ENCODE results near the gene GABRD. TPM values are rescaled to one million over a fixed set of nuclear protein-coding genes. Genes with fewer than 3 reads are reported as not detected.

Gene GABRD
- total and polyA plus RNA-seq, 7 donors, result 0.05 to 0.66 (median 0.35) TPM; not detected in 3

GRCh38 chr1:2072109-2072806, 53.1 kb downstream of the GABRD start:
- Histone ChIP-seq H3K4me3 (no peak overlapping the region), H3K36me3 (ENCODE audit: insufficient read depth in 1 of 2, low read depth in 1 of 2) (no peaks in the 10 kb centered on the region), H3K27ac (no peak overlapping the region), H3K9me3 (no peaks in the 10 kb centered on the region), H3K27me3 (ENCODE audit: insufficient read depth in 3 of 3, low read length in 2 of 3) (peaks cover 0 to 69% (median 26%) of the 10 kb centered on the region in 3 donors), H3K4me1 (no peaks in the 10 kb centered on the region)
- TF ChIP-seq, protein P1, sequence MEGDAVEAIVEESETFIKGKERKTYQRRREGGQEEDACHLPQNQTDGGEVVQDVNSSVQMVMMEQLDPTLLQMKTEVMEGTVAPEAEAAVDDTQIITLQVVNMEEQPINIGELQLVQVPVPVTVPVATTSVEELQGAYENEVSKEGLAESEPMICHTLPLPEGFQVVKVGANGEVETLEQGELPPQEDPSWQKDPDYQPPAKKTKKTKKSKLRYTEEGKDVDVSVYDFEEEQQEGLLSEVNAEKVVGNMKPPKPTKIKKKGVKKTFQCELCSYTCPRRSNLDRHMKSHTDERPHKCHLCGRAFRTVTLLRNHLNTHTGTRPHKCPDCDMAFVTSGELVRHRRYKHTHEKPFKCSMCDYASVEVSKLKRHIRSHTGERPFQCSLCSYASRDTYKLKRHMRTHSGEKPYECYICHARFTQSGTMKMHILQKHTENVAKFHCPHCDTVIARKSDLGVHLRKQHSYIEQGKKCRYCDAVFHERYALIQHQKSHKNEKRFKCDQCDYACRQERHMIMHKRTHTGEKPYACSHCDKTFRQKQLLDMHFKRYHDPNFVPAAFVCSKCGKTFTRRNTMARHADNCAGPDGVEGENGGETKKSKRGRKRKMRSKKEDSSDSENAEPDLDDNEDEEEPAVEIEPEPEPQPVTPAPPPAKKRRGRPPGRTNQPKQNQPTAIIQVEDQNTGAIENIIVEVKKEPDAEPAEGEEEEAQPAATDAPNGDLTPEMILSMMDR (IDR thresholded peaks at IDR 0.05), result no peak
- intact Hi-C loops (cut with DNase I), result no loop called here
- ATAC-seq, result no peak
- WGBS, 3 donors, result 50 to 60% (median 57%) methylated on average over 25 of the region's 25 CpGs
- no peak for DNase-seq

DNA sequence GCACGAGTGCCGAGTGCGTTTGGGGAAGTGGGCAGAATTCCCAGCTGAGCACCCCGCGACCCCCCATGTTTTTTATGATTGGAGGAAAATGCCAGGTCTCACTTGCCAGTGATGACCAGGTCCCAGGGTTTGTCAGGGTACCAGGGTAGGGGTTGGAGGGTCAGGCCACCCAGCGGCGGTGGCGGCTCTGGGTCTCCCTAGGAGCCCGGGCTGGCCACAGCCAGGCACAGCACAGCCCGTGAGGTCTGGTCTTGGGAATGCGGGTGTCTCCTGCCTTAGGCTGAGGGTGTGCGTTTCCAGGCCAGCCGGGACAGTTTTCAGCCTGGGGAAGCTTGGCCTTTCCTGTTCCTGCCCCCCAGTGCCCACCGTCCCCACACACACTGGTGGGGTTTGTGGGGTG, 53.7 kb downstream of the GABRD start:
- no peak for ATAC-seq
- 76 to 87% (median 78%) methylated on average over 12 to 14 of the region's 14 CpGs for WGBS, 3 donors
- peaks cover 0 to 73% (median 25%) of the 10 kb centered on the region in 3 donors for H3K27me3 ChIP-seq (ENCODE audit: insufficient read depth in 3 of 3, low read length in 2 of 3)

DNA sequence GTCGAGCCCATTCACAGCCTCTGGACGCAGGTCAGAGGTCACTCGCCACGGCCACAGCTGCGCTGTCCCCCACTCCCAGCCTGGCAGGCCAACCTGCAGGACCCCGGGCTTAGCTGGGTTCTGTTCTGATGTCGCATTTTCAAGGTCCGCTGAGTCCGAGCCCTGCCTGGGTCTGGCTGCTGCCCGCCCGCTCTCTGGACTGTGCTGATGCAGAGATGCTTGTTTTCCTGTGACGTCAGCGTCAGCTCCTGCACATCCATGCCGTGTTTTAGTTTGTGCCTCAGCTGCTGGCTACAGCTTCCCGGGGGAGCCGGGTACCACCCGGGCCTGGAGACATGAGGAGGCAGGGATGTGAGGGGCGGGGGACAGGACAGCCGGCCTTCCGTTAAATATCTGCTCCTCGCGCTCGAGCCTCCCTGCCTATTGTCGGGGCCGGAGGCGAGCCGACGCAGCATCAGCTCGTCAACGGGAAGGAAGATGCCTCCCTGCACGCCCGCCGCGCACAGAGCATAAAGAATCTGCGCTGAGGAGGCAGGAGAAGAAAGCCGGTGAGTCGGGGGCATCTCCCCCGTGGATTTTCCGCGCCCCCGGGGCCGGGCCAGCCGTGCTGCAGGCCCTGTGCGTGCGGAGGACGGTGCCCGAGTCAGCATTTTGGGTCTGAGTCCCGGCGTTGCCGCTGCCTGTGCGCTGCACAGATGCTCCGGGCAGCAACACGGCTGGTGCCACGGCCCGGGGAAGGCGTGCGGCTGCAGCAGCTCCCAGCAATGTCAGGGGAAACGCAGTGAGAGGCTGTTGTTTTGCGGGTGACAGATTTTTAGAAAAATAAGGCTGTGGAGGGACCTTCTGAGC, 54.5 kb downstream of the GABRD start:
- no peak overlapping the region for H3K27ac ChIP-seq
- no peaks in the 10 kb centered on the region for H3K4me1 ChIP-seq
- H3K36me3 ChIP-seq (ENCODE audit: insufficient read depth in 1 of 2, low read depth in 1 of 2), result no peaks in the 10 kb centered on the region
- intact Hi-C loops (cut with DNase I), result no loop called here
- 19 to 30% (median 25%) methylated on average over 58 to 59 of the region's 59 CpGs for WGBS, 3 donors
- H3K9me3 ChIP-seq, result peaks cover 10% of the 10 kb centered on the region
- ATAC-seq (no peak), DNase-seq (no peak)
- no peak overlapping the region for H3K4me3 ChIP-seq
- TF ChIP-seq, protein P1 (IDR thresholded peaks at IDR 0.05), result no peak
- H3K27me3 ChIP-seq (ENCODE audit: insufficient read depth in 3 of 3, low read length in 2 of 3), result peaks cover 0 to 72% (median 25%) of the 10 kb centered on the region in 3 donors

More for the DNA sequence above, 53.7 kb downstream of the GABRD start:
- intact Hi-C loops (cut with DNase I), result no loop called here
- H3K9me3 ChIP-seq, result peaks cover 4% of the 10 kb centered on the region
- DNase-seq, result no peak
- TF ChIP-seq, protein P1 (IDR thresholded peaks at IDR 0.05), result no peak
- no peak overlapping the region for H3K27ac ChIP-seq
- no peaks in the 10 kb centered on the region for H3K4me1 ChIP-seq
- H3K4me3 ChIP-seq, result no peak overlapping the region
- H3K36me3 ChIP-seq (ENCODE audit: insufficient read depth in 1 of 2, low read depth in 1 of 2), result no peaks in the 10 kb centered on the region

- Histone ChIP-seq H3K27me3 (ENCODE audit: insufficient read depth in 3 of 3, low read length in 2 of 3) (peaks cover 0 to 66% (median 25%) of the 10 kb centered on the region in 3 donors), H3K27ac (no peak overlapping the region), H3K4me3 (no peak overlapping the region), H3K9me3 (peaks cover 16% of the 10 kb centered on the region), H3K4me1 (no peaks in the 10 kb centered on the region), H3K36me3 (ENCODE audit: insufficient read depth in 1 of 2, low read depth in 1 of 2) (no peaks in the 10 kb centered on the region)
- DNase-seq (no peak), ATAC-seq (no peak)
- TF ChIP-seq, protein P1 (IDR thresholded peaks at IDR 0.05), result no peak
- intact Hi-C loops (cut with DNase I), result no loop called here
- WGBS, 3 donors, result 46 to 49% (median 49%) methylated on average over 17 to 19 of the region's 19 CpGs
These were observed 55.3 kb downstream of the GABRD start for GRCh38 chr1:2074396-2074795.
